Common myeloid progenitor, CD34-positive (primary cell): ENCODE results near the gene GPR37.

Experiments used
- CTCF ChIA-PET: fragments of 350-600 bp; sonication (Branson Sonifier 250); formaldehyde crosslinking; loops from one replicate; lab custom pipeline; 2021; ENCODE audit warnings: antibody characterized with exemption; lab: Charles Lee
- POLR2A ChIA-PET: fragments of 350-600 bp; sonication (Branson Sonifier 250); formaldehyde crosslinking; loops from one replicate; lab custom pipeline; 2021; ENCODE audit warnings: antibody characterized with exemption; lab: Charles Lee
- DNase-seq, 3 donors: peaks; one replicate each; pipeline versions ENCODE4 v3.0.0 to v3.0.0-alpha.2; 2013
- H3K27ac ChIP-seq, 2 experiments: 1 replicate in 1 of 2; 2 replicates in 1 of 2; pipeline ENCODE4 v1.7.0; 2013; ENCODE audit warnings: inconsistent platforms in 2 of 2, low read length in 2 of 2, mild to moderate bottlenecking in 2 of 2, low read depth in 1 of 2, moderate library complexity in 1 of 2; ENCODE audit not compliant: severe bottlenecking in 2 of 2, insufficient read depth in 1 of 2, poor library complexity in 1 of 2
- H3K27me3 ChIP-seq, 5 experiments: replicated peaks in 2 of 5; 1 replicate in 3 of 5; 2 replicates in 2 of 5; pipeline versions ENCODE4 v1.6.1 to v1.7.0; 2013; ENCODE audit warnings: low read length in 4 of 5, mild to moderate bottlenecking in 2 of 5, moderate library complexity in 2 of 5, inconsistent platforms in 1 of 5; ENCODE audit not compliant: insufficient read depth in 5 of 5, control insufficient read depth in 4 of 5
- H3K36me3 ChIP-seq, 4 experiments: 1 replicate in 2 of 4; 2 replicates in 2 of 4; pipeline versions ENCODE4 v1.6.1 to v1.7.0; 2013; ENCODE audit warnings: low read length in 3 of 4, control low read depth in 1 of 4, mild to moderate bottlenecking in 1 of 4; ENCODE audit not compliant: control insufficient read depth in 4 of 4, insufficient read depth in 4 of 4
- H3K4me1 ChIP-seq, 4 experiments: 1 replicate in 3 of 4; 2 replicates in 1 of 4; pipeline versions ENCODE4 v1.6.1 to v1.7.1; 2013; ENCODE audit warnings: low read length in 3 of 4, mild to moderate bottlenecking in 3 of 4, control low read depth in 1 of 4, inconsistent platforms in 1 of 4, moderate library complexity in 1 of 4; ENCODE audit not compliant: control insufficient read depth in 4 of 4, insufficient read depth in 4 of 4; ENCODE audit errors: control extremely low read depth in 1 of 4
- H3K4me3 ChIP-seq, 7 experiments: 1 replicate in 4 of 7; 2 replicates in 3 of 7; pipeline versions ENCODE4 v1.5.1 to v1.7.0; 2013; ENCODE audit warnings: mild to moderate bottlenecking in 7 of 7, low read length in 6 of 7, moderate library complexity in 6 of 7, inconsistent platforms in 2 of 7, low read depth in 2 of 7, control low read depth in 1 of 7; ENCODE audit not compliant: insufficient read depth in 4 of 7, control insufficient read depth in 1 of 7; ENCODE audit errors: extremely low read depth in 1 of 7
- H3K9me3 ChIP-seq, 5 experiments: 1 replicate in 4 of 5; 2 replicates in 1 of 5; pipeline versions ENCODE4 v1.6.1 to v1.7.1; 2013; ENCODE audit warnings: low read length in 4 of 5, mild to moderate bottlenecking in 2 of 5, inconsistent platforms in 1 of 5, low read depth in 1 of 5, moderate library complexity in 1 of 5; ENCODE audit not compliant: control insufficient read depth in 4 of 5, insufficient read depth in 2 of 5; ENCODE audit errors: control extremely low read depth in 1 of 5
- WGBS: methylation state at CpG from one replicate; pipeline ENCODE4 v1.1.5; 2013; ENCODE audit not compliant: insufficient coverage; 5-methylcytosine and 5-hydroxymethylcytosine counted together

Gene GPR37

DNA sequence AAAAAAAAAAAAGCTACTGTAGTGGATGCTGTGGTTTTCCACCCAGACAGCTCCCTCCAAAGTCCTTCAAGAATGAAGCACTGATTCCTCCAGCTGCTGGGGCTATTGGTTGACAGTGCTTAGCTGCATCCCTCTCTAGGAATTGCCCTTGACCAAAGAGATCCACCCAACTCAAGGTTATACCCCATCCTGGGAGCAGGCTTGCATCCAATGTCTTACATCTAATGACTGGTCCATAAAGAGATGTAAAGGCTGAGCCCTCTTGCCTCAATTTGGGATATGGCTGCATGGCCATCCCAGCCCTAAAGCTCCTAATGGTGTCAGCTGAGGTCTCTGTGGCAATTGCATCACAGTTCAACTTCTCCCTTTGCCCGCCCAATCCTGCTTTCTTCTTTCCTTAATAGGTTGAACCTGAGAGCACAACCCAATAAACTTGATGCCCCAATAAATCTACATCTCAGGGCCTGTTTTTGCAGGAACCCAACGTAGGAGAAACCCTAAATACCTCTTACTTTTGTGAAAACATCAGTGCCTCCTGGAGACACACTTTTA is 4.4 kb downstream of the GPR37 start:
- POLR2A ChIA-PET: no interaction called here

DNA sequence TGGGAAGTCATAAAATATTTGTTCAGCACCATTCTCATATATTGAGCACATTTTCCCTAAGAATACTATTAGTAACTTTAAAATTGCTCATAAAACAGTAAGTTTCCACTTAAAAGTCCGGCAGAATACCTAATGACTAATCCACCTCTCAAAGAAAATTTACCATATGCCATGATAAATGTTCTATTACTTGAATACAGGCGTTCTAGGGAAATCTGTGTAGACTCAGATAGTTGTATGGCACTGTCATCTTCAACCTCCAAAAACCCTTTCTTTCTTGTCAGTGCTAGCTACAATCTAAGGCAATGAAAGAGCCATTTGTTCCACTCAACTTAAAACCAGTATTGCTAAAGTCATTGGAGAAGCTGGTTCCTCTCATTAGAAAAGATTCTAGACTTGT is 7.3 kb downstream of the GPR37 start:
- whole genome bisulfite sequencing: no CpG with 5 or more reads among the region's 2 CpGs
- Histone ChIP-seq H3K27ac (no peak overlapping the region), H3K27me3 (peaks cover 4 to 38% (median 8%) of the 10 kb centered on the region in 5 experiments), H3K9me3 (no peaks in the 10 kb centered on the region), H3K4me1 (no peaks in the 10 kb centered on the region), H3K36me3 (no peaks in the 10 kb centered on the region), H3K4me3 (no peak overlapping the region)
- no peak for DNase-seq
- CTCF ChIA-PET: no interaction called here
- POLR2A ChIA-PET: no interaction called here

More for the DNA sequence above, 4.4 kb downstream of the GPR37 start:
- CTCF ChIA-PET: interaction anchor here (0.6 kb wide), 1 partner anchor 692 kb away, joined by 3 read pairs; no protein-coding TSS in a partner anchor
- 86% methylated on average over 1 of the region's 2 CpGs for WGBS
- no peak for DNase-seq
- Histone ChIP-seq H3K36me3 (no peaks in the 10 kb centered on the region), H3K27ac (no peak overlapping the region), H3K4me1 (peaks cover 0 to 21% (median 18%) of the 10 kb centered on the region in 4 experiments), H3K9me3 (no peaks in the 10 kb centered on the region), H3K27me3 (peaks cover 4 to 53% (median 26%) of the 10 kb centered on the region in 5 experiments), H3K4me3 (no peak overlapping the region)

DNA sequence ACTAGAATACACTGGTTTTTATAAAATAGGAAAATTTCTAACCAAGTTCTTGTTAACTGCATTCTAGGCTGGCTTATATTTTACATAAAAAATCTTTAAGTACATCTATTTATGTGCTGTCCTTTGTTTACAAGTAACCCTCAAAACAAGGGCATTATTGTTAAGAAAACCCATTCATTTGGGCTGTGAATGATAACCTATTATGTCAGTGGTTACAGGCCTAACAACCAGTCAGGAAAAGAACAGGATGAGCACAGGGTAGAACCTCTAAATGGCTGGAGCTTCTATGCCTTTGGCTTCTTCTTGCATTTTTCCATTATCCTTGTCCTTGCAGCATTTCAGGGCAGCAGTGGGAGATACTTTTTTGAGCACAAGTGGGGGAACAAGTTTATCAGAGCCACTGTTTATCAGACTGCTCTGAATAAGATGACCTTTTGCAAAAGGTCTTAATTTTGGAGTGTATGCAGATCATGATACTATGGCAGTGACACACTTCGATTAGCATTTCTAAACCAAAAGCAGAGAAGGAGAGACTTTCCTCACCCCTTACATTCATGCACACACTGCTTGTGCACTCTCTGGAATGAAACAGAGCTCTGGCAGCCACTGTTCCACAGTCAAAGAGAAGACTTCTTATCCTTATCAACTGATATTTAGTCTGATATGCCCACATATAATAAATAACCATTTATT is 10.9 kb downstream of the GPR37 start:
- H3K9me3 ChIP-seq: no peaks in the 10 kb centered on the region
- DNase-seq: no peak
- H3K4me3 ChIP-seq: no peak overlapping the region
- WGBS: no CpG with 5 or more reads among the region's 1 CpG
- H3K27ac ChIP-seq: no peak overlapping the region
- ChIA-PET CTCF (no interaction called here), POLR2A (no interaction called here)
- H3K27me3 ChIP-seq: peaks cover 0 to 19% (median 5%) of the 10 kb centered on the region in 5 experiments
- no peaks in the 10 kb centered on the region for H3K36me3 ChIP-seq
- no peaks in the 10 kb centered on the region for H3K4me1 ChIP-seq

DNA sequence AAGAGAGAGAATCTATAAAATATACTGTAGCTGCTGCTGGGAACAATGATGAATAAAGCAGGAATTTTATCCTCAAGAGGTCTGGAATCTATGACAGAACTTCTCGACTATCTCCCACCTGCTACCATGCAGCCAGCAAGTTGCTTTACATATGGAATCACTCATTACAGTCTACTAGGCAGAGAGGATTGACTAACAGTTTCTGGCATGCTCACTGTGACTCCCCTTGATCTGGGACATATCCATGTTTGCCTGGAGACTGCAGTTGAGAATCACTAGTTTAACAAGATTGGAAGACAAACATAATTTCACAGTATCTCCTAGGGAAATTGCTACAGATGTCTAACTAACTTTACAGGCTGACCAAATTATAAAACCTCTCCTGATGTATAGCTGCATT is 13.3 kb downstream of the GPR37 start:
- ChIA-PET CTCF (no interaction called here), POLR2A (no interaction called here)
- H3K27ac ChIP-seq: no peak overlapping the region
- WGBS: no CpG with 5 or more reads among the region's 1 CpG
- no peaks in the 10 kb centered on the region for H3K9me3 ChIP-seq
- peaks cover 0 to 21% (median 3%) of the 10 kb centered on the region in 5 experiments for H3K27me3 ChIP-seq
- H3K4me3 ChIP-seq: no peak overlapping the region
- no peaks in the 10 kb centered on the region for H3K4me1 ChIP-seq
- no peak for DNase-seq
- no peaks in the 10 kb centered on the region for H3K36me3 ChIP-seq

DNA sequence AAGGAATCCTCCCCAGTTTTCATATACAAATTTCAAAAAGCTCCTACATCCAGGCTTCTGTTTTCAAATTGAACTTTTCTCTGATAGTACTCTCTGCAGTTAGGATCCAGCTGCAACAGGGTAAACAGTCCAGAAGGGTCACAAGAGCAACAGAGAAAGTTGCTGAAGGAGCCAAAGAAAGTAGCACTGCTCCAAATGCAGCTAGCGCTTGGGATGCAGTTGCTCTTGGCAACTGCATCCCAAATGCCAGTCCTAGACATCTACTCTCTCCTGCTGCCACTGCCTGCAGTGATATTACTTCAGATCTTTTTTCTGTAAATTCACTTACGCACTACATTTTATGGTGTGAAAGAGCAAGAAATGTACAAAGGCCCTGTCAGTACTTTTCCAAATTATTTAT is 14.6 kb downstream of the GPR37 start:
- WGBS: 100% methylated on average over 1 of the region's 2 CpGs
- Histone ChIP-seq H3K27ac (no peak overlapping the region), H3K4me3 (no peak overlapping the region), H3K9me3 (no peaks in the 10 kb centered on the region), H3K36me3 (no peaks in the 10 kb centered on the region), H3K4me1 (no peaks in the 10 kb centered on the region), H3K27me3 (peaks cover 0 to 21% (median 2%) of the 10 kb centered on the region in 5 experiments)
- DNase-seq: no peak
- CTCF ChIA-PET: no interaction called here
- POLR2A ChIA-PET: interaction anchor here (0.8 kb wide), 1 partner anchor 293 kb away, joined by 3 read pairs; no protein-coding TSS in a partner anchor

DNA sequence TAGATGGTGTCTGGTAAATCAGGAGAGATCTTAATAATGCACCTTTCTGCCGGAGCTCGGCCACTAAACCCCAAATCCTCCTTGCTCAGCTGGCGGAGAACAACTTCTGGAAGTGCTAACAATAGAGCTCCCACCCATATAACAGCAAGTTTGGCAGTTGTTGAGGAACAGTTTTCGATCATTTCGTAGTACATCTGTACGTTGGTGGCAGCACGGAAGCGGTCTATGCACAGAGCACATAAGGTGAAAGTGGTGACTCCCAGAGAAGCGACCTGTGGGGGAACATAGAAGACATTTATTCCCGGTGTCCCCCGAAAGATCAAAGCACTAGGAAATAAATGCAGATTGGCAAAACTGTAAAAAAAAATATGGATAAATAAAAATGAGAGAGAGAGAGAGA is 18.5 kb downstream of the GPR37 start:
- ChIA-PET CTCF (no interaction called here), POLR2A (no interaction called here)
- Histone ChIP-seq H3K27ac (no peak overlapping the region), H3K27me3 (peaks cover 0 to 10% (median 4%) of the 10 kb centered on the region in 5 experiments), H3K4me1 (no peaks in the 10 kb centered on the region), H3K9me3 (peaks cover 0 to 1% (median 0%) of the 10 kb centered on the region in 5 experiments), H3K4me3 (no peak overlapping the region), H3K36me3 (no peaks in the 10 kb centered on the region)
- 97% methylated on average over 11 of the region's 11 CpGs for WGBS
- no peak for DNase-seq

DNA sequence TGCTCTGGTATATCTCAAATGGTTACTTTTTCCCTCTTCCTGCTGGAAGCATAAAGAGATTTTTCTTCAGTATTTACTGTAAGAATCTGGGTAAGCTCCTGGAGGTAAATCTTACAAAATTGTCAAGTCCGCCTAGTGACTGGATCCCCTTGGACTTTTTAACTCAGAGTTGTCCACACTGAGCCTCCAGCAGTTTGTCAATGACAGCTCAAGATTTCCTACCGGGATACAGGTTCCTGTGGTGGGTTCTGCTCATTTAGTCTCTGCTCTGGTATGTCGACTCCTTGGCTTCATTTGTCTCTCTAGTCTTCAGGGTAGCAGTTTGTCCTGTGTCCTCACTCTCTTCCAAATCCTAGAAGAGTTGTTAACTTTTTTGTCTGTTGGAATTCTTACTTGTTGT is 27.0 kb downstream of the GPR37 start:
- no peaks in the 10 kb centered on the region for H3K4me1 ChIP-seq
- no peak overlapping the region for H3K27ac ChIP-seq
- 81% methylated on average over 3 of the region's 3 CpGs for WGBS
- DNase-seq: no peak
- ChIA-PET POLR2A (no interaction called here), CTCF (no interaction called here)
- no peak overlapping the region for H3K4me3 ChIP-seq
- no peaks in the 10 kb centered on the region for H3K9me3 ChIP-seq
- H3K36me3 ChIP-seq: no peaks in the 10 kb centered on the region
- no peaks in the 10 kb centered on the region for H3K27me3 ChIP-seq
